ENCODE data around the gene LRMDA.

The LRMDA gene

DNA sequence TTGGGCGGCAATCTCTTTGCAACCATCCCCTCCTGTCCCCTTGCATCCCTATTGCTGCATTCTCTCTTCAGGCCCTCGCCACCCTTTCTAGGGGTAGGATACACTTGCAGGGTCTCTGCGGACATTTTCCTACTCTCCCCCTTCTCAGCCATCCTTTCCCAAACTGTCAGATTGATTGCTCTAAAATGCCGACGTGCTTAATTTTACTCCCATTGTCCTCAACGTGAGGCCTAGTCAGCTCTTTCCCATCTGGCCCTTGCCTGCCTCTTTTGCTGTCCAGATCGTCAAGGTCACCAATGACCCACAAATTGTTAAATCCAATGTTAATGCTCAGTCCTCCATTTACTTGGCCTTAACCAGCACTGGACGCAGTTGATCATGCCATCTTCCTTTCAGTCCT is 12.7 kb upstream of the LRMDA start:
- TF ChIP-seq, protein P1, sequence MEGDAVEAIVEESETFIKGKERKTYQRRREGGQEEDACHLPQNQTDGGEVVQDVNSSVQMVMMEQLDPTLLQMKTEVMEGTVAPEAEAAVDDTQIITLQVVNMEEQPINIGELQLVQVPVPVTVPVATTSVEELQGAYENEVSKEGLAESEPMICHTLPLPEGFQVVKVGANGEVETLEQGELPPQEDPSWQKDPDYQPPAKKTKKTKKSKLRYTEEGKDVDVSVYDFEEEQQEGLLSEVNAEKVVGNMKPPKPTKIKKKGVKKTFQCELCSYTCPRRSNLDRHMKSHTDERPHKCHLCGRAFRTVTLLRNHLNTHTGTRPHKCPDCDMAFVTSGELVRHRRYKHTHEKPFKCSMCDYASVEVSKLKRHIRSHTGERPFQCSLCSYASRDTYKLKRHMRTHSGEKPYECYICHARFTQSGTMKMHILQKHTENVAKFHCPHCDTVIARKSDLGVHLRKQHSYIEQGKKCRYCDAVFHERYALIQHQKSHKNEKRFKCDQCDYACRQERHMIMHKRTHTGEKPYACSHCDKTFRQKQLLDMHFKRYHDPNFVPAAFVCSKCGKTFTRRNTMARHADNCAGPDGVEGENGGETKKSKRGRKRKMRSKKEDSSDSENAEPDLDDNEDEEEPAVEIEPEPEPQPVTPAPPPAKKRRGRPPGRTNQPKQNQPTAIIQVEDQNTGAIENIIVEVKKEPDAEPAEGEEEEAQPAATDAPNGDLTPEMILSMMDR (IDR thresholded peaks at IDR 0.05; ENCODE audit: low read depth, low read length), result no peak
- DNase-seq (ENCODE audit: extremely low read depth, low read depth), result no peak

DNA sequence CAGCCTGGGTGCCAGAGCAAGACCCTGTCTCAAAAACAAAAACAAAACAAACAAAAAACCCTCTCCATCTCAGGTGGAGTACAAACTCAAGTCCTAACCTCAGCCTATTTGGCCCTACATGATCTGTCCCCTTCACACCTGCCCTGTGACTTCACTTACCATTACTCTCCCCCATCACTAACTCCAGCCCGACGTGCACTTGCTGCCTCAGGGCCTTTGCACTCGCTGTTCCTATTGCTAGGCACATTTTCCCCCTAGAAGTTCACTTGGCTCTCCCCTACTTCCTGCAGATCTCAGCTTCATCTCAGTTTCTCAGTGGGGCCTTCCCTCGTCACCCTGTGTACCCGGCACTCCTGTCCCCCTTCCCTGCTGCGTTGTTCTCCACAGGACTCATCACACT is 8.5 kb upstream of the LRMDA start:
- TF ChIP-seq, protein P1 (IDR thresholded peaks at IDR 0.05; ENCODE audit: low read depth, low read length), result no peak
- DNase-seq (ENCODE audit: extremely low read depth, low read depth), result no peak

DNA sequence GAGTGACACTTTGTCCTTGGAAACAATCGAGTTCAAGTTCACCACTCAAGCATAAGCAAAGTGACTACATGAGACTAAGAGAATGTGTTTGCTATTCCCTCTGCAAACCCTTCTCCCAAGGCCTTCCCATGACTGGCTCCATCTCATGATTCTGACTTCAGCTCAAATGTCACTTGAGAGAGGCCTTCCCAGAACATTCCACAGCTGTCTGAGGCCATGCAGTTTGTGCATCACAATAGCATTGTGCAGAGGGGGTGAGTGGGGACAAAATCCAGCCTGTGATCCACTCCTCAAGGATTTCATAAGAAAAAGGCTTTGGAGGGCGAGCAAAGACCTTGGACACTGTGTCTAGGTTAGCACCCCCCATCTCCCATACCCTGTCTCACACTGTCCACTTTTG is 6.9 kb upstream of the LRMDA start:
- no peak for DNase-seq (ENCODE audit: extremely low read depth, low read depth)
- TF ChIP-seq, protein P1 (IDR thresholded peaks at IDR 0.05; ENCODE audit: low read depth, low read length), result no peak

DNA sequence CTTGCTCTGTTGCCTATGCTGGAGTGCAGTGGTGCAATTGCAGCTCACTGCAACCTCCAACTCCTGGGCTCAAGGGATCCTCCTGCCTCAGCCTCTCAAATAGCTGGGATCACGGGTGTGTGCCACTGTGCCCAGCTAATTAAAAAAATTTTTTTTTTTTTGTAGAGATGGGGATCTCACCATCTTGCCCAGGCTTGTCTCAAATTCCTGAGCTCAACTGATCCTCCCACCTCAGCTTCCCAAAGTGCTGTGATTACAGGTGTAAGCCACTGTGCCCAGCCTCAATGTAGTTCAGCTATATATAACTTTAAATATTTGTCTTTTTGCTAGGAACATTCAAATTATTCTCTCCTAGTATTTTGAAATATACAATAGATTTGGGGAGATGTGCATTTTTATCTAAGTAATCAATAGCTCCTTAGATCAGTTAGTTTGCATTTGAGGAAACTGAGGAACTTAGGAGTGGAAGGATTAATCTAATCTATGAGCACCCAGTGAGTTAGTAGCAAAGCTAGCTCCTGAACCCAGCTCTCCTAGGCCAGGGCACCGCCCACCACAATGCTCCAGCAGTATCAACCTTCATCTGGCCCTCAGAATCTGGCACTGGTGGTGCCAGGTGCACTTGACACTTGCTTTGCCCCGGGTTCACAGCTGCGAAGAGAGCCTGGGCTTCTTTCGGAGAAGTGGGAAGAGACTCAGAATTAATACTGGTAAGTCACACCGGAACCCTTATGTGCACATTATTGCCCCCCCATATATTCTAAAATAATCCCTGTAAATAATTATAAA is 5.9 kb upstream of the LRMDA start:
- no peak for DNase-seq (ENCODE audit: extremely low read depth, low read depth)

DNA sequence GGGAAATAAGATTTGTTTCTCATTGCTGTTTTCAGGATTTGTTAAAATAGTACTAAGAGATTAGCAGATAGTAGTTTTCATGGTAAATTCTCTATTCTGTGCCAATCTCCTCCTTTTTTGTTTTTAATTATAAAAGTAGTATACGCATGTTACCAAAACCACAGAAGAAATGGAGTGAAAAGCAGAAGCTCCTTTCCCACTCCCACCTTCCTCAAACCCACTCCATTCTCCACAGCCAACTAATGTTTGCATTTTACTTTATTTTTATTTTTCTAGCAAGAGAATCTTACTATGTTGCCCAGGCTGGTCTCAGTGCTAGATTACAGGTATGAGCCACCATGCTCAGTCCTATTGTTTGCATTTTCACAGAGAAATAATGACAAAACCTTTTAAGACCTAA is 4.5 kb upstream of the LRMDA start:
- TF ChIP-seq, protein P1 (IDR thresholded peaks at IDR 0.05; ENCODE audit: low read depth, low read length), result no peak
- DNase-seq (ENCODE audit: extremely low read depth, low read depth), result no peak

More for the DNA sequence above, 5.9 kb upstream of the LRMDA start:
- TF ChIP-seq, protein P1 (IDR thresholded peaks at IDR 0.05; ENCODE audit: low read depth, low read length), result no peak

DNA sequence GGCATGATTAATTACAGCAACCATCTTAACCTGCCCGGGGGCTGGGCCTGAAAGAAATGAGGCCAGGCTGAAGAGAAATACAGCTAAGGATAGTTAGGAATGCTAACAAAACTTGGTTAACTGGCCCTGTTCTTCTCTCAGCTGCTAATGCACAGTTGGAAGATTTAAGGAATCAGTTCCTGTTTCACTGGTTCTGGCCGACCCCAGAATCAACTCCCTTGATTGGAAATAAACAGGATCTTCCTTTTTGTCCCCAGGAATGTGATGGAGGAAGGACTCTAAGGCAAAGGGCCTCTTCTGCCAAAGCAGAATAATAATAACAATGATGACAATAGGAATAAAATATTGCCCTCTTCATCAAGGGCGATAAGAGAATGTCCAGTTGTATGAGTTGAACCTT is 3.5 kb upstream of the LRMDA start:
- no peak for DNase-seq (ENCODE audit: extremely low read depth, low read depth)
- TF ChIP-seq, protein P1 (IDR thresholded peaks at IDR 0.05; ENCODE audit: low read depth, low read length), result no peak

DNA sequence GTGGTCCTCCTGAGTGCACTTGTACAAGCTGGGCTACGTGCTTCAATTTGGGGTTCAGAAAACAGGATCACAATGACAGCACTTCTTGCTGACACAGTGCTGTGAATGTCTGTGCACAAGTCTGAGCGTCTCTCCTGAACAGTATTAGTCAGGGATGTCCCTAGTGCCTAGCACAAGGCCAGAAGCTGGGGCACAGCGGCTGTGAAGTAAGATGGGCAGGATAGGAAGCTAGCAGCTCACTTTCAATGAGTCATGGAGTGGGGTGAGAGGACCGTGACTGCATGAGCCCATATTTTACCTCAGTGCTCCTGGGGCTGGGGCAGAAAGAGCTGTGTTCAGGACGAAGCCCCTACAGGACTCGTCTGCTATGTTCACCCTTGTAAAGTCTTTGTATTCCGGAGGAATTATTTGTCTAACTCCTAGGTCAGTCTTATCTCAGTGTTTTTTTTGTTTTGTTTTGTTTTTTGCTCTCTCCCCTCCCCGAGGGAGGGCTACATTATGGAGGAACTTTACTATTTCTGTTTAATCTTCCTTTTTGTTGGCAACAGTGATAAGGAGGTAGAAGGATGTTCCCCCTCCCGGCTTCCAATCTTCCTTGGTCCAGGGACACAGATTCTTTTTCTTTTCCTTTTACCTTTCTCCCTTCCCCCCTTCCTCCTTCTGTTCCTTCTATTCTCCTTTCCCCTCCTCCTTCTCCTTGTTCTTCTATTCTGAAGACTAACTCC is 2.8 kb upstream of the LRMDA start:
- TF ChIP-seq, protein P1 (IDR thresholded peaks at IDR 0.05; ENCODE audit: low read depth, low read length), result no peak
- DNase-seq (ENCODE audit: extremely low read depth, low read depth), result no peak

Data from AG09319 (cell line).